Endothelial cell of umbilical vein (primary cell): Measurements from ENCODE around the gene EFCAB8.

Experiments used
- CTCF ChIP-seq, 2 donors: IDR thresholded peaks; 1 replicate in 1 of 2; 2 replicates in 1 of 2; pipeline ENCODE4 v1.5.1; 2011; ENCODE audit warnings: low read length in 2 of 2, mild to moderate bottlenecking in 2 of 2, moderate library complexity in 2 of 2, control low read depth in 1 of 2, inconsistent platforms in 1 of 2, low read depth in 1 of 2; ENCODE audit not compliant: insufficient read depth in 1 of 2; ENCODE audit errors: extremely low read depth in 1 of 2
- EZH2 ChIP-seq: IDR thresholded peaks from 2 replicates; pipeline ENCODE4 v1.6.1; 2012; ENCODE audit warnings: borderline replicate concordance, low read depth, mild to moderate bottlenecking, moderate library complexity, low read length, inconsistent platforms; ENCODE audit not compliant: severe bottlenecking
- FOS ChIP-seq: IDR thresholded peaks from 2 replicates; pipeline ENCODE4 v1.6.1; 2011; ENCODE audit warnings: mild to moderate bottlenecking, low read length, moderate library complexity, borderline replicate concordance; ENCODE audit not compliant: insufficient read depth
- GATA2 ChIP-seq: IDR thresholded peaks from 2 replicates; pipeline ENCODE4 v1.7.0; 2011; ENCODE audit warnings: low read depth, mild to moderate bottlenecking, moderate library complexity, mixed read lengths, low read length; ENCODE audit not compliant: insufficient read length, insufficient read depth
- JUN ChIP-seq: IDR thresholded peaks from 2 replicates; pipeline ENCODE4 v1.6.1; 2011; ENCODE audit warnings: borderline replicate concordance, low read depth; ENCODE audit not compliant: insufficient read length, insufficient read depth
- MYC ChIP-seq: IDR thresholded peaks from one replicate; pipeline ENCODE4 v1.6.1; 2011; ENCODE audit warnings: mild to moderate bottlenecking, low read depth, low read length
- POLR2A ChIP-seq: IDR thresholded peaks from 2 replicates; pipeline ENCODE4 v1.6.1; 2012; ENCODE audit warnings: low read depth, mild to moderate bottlenecking, control low read depth, low read length
- POLR2AphosphoS5 ChIP-seq: IDR thresholded peaks from 2 replicates; pipeline ENCODE4 v1.6.1; 2012; ENCODE audit warnings: low read depth, mild to moderate bottlenecking, control low read depth, low read length, moderate library complexity; ENCODE audit not compliant: insufficient read depth
- TF ChIP-seq, protein P1 (sequence below): IDR thresholded peaks from 2 replicates; pipeline ENCODE4 v1.6.1; 2011; ENCODE audit not compliant: insufficient read depth, insufficient read length

GRCh38 chr20:32869562-32869961 lies 10.8 kb downstream of the EFCAB8 start:
- TF ChIP-seq CTCF (IDR thresholded peaks at IDR 0.05; ENCODE audit: extremely low read depth in 1 of 2, insufficient read depth in 1 of 2, low read depth in 1 of 2, low read length in 2 of 2) (no peak), EZH2 (no peak), POLR2A (no peak), FOS (no peak), MYC (no peak), POLR2AphosphoS5 (no peak), JUN (no peak), GATA2 (no peak)
- TF ChIP-seq, protein P1, sequence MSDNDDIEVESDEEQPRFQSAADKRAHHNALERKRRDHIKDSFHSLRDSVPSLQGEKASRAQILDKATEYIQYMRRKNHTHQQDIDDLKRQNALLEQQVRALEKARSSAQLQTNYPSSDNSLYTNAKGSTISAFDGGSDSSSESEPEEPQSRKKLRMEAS = no peak
